ENCODE measurements around the gene FBXO36.
A peak's percentile ranks its signal among the peaks of the same experiment; 100 is the strongest.
"Not testable (repeated sequence)": the region's sequence is repeated elsewhere in the genome, so short reads cannot be mapped to it uniquely, and the experiment has no call there.

The FBXO36 gene

DNA sequence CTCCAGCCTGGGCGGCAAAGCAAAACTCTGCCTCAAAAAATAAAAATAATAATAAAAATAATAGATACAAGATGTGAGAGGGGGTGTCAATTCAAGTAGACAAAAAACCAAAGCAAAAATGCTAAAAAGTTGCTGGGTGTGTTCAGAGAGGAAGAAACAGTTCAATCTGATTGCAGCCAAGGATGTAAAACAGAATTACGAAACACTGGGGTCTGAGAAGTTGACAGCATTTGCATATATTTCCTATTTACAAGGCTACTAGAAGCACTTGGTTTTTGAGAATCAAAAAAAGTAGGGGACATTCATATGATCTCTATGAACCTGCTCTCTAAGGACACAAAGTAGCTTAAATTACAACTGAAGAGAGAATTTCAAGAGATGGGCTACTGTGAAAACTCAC lies 8.1 kb upstream of the FBXO36 start:
- DNase-seq, result no peak

DNA sequence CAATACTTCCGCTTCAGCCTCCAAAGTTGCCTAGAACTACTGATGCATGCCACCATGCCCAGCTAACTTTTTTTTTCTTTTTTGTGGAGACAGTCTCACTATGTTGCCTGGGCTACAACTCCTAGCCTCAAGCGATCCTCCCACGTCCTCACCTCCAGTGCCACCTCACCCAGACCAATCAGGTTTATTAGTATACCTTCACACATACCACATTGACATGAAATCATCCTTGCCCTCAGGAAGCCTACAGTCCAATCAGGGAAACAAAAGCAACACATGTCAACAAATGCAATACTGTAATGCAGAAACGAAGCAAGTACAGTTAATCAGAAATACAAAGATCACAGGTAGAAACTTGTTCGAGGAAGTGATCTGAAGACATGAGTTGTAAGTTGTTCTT lies 4.5 kb upstream of the FBXO36 start:
- DNase-seq, result no peak

DNA sequence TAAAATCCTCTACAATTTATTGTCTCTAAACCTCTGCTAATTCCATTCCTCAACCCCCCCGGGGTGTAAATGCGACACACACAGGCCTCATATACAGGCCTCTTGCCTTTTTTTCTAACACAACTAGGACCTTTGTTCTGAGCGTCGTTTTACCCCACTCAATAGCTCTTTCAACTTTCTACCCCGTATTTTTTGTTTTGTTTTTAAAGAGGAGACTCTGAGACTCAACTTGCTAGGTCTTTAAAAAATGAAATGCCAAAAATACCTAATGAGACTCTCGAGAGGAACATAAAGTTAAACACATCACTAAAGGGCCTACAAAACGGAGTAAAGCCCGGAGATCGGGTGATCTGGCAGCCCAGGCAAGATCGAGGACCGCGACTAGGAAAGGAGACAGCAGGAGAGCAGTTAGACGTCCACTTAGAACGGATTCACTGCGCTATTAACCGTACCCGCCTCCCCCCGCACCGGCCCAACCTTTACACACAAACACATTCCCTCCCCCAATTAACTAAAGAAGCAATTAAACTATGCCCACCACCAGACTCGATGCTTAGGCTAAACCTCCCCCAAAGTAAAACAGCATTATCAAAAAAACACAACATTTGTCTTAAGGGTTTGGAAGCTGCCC lies 2.2 kb upstream of the FBXO36 start:
- DNase-seq, result peak in 6 of 14 donors; percentile 7 to 38 (median 13)

DNA sequence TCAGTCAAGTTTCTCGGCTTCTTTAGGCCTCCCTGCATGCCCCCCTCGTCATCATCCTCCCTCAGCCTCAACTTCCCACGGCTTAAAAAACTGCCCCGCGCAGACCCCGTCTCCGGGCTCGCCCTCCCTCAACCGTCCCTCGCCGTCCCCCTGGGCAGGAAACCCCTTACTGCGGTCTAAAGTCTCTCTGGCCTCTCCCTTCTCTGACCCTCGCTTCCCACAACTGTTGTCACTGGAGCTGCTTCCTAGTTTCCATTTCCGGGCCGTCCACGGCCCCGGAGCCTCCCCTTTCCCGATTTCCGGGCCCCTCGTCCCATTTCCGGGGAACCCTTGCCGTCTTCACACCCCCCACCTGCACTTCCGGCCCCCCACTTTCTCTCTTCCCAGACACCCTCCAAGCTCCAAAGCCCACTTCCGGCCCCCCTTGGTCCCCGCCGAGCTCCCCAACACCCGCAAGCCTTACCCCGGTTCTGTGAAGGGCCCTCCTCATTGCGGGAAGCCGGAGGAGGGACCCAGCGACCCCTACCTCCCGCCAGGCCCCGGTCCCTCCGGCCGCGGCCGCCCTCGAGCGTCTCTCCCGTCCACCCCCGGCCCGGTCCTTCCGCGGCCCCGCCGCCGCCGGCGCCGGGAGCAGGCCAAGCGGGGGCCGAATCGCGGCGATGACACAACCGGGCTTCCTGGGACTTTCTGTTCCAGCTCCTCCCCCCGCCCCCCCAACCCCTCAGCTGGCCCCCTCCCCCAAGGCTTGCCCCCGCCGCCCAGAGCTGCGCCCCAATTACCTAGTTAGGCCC lies 1.0 kb upstream of the FBXO36 start:
- peak; percentile 29 to 91 (median 76) for DNase-seq

DNA sequence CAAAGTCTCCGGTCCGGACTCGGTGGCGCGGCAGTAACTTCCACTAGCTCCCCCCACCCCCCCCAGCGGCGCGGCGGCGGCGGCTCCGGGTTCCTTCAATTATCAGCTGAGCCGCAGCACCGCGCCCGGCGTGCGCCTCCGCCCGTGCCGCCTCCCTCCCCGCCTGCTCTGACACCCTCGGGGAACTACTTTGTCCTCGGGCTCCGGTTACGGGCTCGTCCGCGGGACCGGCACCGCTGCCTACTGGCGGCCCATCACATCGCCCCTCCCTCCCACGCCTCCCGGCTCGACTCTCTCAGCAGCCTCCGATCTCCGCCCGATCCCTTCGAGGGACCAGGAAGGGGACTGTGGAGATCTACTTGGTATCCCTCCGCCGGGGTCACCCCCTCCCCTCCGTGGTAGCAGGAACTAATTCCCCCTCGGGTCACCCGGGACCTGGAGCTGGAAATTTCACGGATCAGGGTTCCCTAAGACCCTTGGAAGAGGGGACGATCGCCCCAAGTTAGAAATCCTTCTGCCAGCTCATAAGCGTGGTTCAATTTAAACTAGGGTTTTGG lies 333 bp upstream of the FBXO36 start, which contains the start of gene TRIP12:
TSS of gene TRIP12 (minus strand) at position 118 of the 557 bp plus-strand sequence. CDS start 41,930 bp downstream, outside the sequence.
- DNase-seq, result peak; percentile 79 to 99 (median 95)

DNA sequence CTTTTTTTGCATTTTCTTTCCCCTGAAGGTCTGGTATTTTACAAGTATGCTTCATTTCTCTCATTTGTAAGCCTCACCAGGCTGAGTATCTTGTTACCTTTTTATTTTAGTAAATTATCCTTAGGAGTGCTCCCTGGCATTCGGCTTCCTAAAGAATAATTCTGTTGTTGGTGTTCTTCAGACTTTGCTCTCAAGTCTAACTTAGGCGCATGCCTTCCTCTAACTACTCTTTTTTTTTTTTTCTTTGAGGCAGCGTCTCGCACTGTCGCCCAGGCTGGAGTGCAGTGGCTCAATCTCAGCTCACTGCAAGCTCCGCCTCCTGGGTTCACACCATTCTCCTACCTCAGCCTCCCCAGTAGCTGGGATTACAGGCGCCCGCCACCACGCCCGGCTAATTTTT lies 2.2 kb downstream of the FBXO36 start:
- DNase-seq, result not testable (repeated sequence)

DNA sequence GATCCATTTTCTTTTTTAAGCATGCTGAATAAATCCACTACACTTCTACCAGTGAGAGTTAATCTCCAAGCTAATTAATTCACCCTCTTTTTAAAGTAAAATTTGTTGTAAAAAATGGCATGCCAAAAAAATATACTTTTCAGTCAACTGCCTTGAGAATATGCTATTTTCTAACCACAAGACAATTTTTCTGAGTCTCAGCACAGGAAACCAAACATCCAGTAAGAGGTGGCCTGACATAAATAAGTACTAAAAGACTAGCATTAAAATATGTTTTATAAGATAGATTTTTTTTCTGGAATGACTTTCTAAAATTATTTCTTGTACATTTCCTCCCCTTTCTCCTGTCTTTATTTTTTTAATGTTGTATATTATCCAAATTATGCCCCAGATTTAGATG lies 2.9 kb downstream of the FBXO36 start:
- no peak for DNase-seq

DNA sequence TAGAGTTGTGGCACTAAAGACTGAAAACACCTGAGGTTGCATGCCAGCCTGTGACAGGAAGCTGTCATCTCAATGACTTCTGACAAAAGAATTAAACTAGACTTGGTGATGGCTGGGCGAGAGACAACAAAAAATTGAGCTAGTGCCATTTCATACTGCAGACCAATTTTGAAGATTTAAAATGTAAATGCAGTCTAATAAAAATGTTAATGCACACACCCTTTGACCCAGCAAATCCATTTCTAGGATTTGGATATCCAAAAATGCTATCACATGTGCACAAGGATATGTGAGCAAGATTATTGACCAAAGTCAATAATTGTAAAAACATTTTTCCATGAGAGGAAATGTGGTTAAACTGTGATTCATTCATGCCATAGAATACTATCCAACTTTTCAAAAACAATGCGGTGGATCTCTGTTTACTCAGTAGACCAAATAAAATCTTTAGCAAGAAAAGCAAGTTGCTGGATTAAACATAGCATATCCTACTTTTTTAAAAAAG lies 5.6 kb downstream of the FBXO36 start:
- no peak for DNase-seq

DNA sequence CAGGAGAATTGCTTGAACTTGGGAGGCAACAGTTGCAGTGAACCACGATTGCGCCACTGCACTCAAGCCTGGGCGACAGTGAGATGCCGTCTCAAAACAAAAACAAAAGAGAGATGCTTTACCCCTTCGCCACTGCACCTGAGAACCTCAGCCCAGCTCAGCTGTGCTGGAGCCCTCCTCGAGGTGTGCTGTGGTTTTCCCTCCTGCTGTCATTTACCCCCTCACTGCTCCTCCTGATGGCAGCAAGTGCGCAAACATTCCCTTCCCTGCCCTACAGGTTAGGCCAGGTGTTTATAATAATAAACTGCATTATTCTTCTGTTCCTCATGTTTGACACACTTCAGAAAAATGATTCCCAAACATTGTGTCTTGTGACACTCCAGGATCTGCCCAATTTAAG lies 8.4 kb downstream of the FBXO36 start:
- no peak for DNase-seq

DNA sequence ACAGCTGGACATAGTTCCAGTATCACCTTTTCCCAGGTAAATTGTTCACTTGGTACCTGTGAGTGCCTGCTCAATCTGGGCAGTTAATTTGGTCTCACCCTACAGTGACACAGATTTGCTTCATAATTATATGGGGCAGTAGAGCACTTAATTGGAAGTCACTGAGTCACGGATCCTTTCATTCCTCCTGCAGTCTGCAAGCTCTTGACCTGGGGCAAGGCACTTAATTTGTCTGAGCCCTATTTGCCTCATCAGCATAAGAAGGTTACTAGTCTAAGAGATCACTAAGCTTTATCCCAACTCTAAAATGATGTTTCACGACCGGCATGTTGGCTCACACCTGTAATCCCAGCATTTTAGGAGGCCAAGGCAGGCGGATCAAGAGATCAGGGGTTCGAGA lies 8.9 kb downstream of the FBXO36 start:
- no peak for DNase-seq

DNA sequence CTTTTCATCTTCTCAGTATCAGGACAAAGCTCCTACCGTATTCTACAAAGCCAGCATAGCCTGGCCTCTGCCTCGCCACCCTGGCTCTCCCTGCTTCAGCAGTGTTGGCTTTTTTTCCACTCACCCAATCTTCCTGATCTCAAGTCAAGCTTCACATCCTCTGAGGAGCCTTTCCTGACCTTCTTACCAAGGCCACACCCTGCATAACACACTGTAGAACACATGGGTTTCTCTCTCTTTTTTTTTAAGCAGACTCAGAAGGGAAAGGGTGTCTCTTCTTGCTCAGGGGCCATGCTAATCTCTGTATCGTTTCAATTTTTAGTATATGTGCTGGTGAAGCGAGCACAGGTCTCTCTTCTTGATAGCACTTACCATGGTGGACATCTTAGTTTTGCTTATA lies 15.2 kb downstream of the FBXO36 start:
- DNase-seq, result no peak

DNA sequence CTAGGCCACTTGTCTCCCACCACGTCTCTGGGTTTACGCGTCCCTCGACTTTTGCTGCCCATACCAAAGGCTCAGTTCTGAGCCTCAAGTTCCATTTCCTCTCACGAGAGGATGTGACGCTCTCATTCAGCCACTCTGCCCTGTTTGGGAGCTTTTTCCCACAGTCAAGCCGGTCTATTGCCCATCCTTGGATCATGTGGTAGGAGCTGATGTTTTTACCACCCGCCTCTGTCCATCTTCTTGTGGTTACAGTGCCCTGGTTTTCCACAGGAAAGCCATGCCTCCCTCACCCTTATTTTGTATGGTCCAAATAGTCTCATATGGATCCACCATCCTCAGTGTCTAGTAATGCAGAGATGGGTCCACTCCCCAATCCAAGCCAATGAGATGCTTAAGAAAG lies 20.4 kb downstream of the FBXO36 start:
- DNase-seq, result no peak

DNA sequence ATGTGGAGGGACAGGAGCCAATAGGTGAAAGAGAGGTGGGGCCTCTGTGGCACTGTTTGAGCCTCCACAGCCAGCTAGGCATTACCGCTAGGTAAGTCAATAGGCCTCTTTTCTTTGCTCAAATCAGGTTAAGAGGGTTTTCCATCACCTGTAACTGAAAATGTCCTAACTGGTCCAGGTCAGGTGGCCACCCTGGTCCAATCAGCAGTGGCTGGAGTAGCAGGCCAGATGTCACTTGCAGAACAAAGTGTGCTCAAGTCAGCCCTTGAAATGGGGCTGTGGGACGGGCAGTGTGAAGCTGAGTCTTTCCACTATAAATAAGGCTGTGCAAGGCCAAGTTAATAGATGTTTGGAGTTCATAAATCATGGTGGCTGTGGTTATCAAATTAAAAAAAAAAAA lies 20.9 kb downstream of the FBXO36 start:
- no peak for DNase-seq

DNA sequence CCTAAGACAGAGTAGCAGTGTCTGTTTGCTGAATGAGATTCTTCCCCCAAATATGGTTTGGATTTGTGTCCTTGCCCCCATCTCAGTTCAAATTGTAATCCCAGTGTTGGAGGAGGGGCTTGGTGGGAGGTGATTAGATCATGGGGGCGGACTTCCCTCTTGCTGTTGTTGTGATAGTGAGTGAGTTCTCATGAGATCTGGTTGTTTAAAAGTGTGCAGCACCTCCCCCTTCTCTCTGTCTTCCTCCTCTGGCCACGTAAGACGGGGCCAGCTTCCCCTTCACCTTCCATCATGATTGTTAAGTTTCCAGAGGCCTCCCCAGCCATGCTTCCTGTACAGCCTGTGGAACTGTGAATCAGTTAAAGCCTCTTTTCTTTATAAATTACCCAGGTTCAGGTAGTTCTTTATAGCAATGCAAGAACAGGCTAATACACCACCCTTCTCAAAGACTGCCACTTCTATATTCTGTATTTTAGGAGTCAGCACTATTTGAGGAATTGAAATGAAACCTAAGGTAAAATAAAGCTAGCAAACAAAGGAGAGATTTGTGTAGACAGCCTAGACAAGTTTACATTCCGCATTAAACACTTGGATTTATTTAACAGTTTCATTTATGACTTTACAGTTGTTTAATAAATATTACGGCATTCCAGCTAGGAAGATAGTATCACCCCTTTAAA lies 21.6 kb downstream of the FBXO36 start:
- no peak for DNase-seq

DNA sequence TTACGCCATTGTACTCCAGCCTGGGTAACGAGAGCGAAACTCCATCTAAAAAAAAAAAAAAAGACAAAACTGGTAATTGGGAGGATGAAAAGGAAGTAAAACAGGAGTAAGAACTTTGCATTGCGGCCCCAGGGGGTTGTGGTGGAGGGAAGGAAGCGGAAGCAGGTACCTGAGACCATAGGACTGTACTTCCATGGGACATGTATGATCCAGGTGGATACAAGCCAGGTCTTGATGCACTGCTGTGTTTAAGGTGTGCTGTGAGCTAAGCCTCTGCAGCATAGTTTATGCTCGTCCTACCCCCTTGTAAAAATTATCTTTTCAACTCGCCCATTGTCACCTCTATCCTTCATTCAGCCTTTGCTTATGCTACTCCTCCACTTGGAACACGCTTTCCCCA lies 23.7 kb downstream of the FBXO36 start:
- no peak for DNase-seq

DNA sequence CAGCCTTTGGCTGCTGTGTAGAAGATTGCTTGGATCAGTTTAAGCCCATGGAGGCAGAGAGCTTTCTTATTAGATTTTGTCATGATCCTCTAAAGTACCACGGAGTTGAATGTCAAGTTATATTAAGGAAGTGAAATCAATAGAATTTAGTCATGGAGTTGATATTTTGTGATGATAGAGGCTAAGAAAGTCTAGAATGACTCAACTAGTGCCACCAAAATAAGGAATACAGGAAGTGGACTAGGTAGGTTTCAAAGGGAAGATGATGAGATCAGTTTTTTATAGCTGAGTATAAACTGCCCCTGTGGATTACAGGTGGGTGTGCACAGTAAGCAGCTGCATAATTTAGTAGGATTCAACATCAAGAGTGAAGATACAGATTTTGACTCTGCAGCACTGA lies 25.2 kb downstream of the FBXO36 start:
- DNase-seq, result no peak

DNA sequence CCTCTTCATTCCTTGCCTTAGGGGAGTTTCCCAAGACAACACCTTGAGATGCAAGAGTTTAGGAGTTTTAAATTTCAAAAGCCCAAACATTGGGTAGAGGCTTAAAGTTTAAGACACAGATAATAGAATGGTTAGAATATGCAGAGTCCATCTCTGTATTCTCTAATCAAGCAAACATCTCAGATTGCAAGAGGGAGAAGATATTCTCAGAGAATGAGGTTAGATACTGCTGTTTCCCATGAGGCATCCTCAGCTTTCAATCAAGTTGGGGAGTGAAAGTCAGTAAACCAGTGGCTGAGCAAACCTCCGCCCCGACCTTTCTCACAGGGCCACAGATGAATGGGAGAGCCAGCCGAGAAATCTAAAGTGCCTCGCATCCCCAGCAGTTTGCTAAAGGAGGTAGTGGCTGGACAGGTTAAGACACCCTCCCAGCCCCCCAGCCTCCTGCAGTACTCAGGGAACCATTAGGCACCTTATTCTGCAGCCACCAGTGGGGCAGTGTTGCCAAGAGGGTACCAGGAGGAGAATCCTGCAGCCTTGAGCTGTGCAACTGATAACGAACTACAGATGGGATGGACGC lies 30.0 kb downstream of the FBXO36 start:
- no peak for DNase-seq

DNA sequence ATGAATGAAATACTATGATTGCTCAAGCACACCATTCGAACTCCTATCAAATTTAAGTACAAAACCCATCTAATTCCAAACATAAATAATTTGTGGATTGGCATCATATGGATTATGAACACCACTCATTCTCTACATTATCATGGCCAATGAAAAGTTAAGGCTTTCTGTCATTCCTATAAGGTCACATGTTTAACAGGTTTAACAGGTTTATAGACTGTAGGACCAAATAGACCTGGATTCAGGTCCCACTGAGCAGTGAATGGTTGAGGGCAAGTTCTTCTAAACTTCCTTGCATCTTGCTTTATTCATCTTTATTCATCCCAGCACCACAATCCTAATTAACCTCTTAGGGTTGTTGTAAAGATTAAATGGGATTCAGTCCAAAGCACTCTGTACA lies 33.4 kb downstream of the FBXO36 start:
- no peak for DNase-seq

DNA sequence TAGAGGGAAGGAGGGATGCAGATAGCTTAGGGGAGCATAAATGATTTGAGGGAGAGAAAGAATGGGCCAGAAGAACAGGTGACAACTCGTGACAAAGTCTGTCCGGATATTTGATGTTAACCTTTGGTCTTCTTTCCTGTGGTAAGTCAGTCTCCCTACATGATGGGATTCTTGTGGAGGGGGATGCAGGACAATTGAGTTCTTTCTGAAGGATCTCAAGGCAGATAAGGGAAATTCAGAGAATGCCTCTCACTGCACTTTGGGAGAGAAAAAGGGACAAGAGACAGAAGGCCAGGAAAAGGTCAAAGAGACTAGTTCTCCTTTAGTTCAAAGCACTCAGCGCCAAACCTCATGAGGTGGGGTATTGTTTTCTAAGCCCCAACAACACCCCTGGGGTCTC lies 34.2 kb downstream of the FBXO36 start:
- no peak for DNase-seq

DNA sequence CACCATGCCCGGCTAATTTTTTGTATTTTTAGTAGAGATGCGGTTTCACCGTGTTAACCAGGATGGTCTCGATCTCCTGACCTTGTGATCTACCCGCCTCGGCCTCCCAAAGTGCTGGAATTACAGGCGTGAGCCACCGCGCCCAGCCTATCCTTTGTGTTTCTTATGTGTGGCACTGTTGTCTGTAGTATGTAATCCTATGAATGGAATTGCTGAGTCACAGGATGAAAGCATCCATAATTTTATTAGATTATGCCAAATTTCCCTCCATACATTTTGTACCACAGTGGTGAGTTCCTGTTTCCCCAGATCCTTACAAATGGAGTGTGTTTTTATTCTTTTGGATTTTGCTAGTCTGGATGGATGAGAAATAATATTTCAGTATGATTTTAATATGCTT lies 41.3 kb downstream of the FBXO36 start:
- DNase-seq, result not testable (repeated sequence)

DNA sequence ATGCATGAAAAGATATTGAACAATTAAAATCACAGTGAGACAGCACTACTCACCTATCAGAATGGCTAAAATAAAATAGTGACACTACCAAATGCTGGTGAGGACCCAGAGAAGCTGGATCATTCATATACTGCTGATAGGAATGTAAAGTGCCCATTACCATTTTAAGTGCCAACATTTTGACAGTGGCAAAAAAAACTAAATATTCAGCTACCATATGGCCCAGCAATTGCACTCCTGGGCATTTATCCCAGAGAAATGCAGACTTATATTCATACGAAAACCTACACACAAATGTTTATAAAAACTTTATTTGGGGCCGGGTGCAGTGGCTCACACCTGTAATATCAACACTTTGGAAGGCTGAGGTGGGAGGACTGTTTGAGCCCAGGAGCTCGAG lies 47.6 kb downstream of the FBXO36 start:
- no peak for DNase-seq

DNA sequence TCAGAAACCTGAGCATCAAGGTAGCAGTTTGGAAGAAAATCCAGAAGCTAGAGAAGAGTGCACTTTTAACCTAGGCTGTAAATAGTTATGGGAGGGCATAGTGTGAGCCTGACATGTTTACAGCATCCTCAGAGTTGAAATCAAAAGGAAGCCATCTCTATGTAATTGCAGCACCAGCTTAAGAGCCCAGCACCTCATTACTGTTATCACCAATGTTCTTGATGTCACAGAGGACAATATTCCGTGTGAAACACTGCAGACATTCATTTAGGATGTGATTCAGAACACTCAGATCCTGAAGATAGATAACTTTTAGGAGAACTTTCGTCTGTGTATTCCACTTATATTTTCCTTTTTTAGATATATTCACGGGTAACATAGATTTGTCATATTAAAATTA lies 48.1 kb downstream of the FBXO36 start:
- no peak for DNase-seq

DNA sequence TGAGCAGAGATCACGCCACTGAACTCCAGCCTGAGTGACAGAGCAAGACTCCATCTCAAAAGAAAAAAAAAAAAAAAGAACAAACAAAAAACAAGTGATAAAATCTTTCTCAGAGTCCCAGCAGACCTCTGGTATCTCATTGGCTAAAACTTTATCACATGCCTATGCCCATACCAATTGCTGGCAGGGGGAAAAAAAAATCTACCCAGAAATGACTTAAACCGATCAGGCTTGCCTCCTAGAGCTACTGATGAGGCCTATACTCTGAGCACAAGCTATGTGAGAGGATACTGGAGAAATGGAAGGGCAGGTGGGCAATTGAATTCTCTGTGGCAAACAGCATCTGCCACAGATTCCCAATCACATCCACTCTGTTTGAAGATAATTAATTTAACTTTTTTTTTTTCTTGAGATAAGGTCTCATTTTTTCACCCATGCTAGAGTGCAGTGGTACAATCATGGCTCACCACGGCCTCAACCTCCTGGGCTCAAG lies 49.0 kb downstream of the FBXO36 start:
- no peak for DNase-seq

Measured in C1 segment of cervical spinal cord (tissue), 14 donors.